SK-N-SH treated with all-trans-retinoic acid at 6 μM for 48 hours (cell line): ENCODE results near the gene RERG.

ENCODE experiments used
- ATAC-seq: fragments of 200-7000 bp; cut with Tn5 transposase; 3 replicates; pipeline ENCODE4 v1.9.1; 2020; ENCODE audit warnings: mild to moderate bottlenecking, moderate library complexity
- BACH2 ChIP-seq: fragments of 250-450 bp; sonication (Bioruptor Pico); IDR thresholded peaks from 2 replicates; pipeline ENCODE4 v1.9.0; 2021; ENCODE audit warnings: mild to moderate bottlenecking, borderline replicate concordance
- CSDC2 ChIP-seq: fragments of 250-450 bp; sonication (Bioruptor Pico); IDR thresholded peaks from 2 replicates; pipeline ENCODE4 v1.5.0; 2020; ENCODE audit warnings: mild to moderate bottlenecking, moderate library complexity
- ESRRG ChIP-seq: fragments of 250-450 bp; sonication (Bioruptor Pico); IDR thresholded peaks from 2 replicates; pipeline ENCODE4 v1.6.1; 2021; ENCODE audit warnings: mild to moderate bottlenecking
- ISL1 ChIP-seq: fragments of 250-450 bp; sonication (Bioruptor Pico); IDR thresholded peaks from 2 replicates; pipeline ENCODE4 v2.1.2; 2022; ENCODE audit warnings: mild to moderate bottlenecking, moderate library complexity
- OSR1 ChIP-seq: fragments of 250-450 bp; sonication (Bioruptor Pico); IDR thresholded peaks from 2 replicates; pipeline ENCODE4 v1.8.0; 2022; ENCODE audit warnings: moderate library complexity, mild to moderate bottlenecking, inconsistent platforms
- PPARA ChIP-seq: fragments of 250-450 bp; sonication (Bioruptor Pico); IDR thresholded peaks from 2 replicates; pipeline ENCODE4 v1.5.0; 2020; ENCODE audit warnings: mild to moderate bottlenecking, borderline replicate concordance
- RARB ChIP-seq: fragments of 250-450 bp; sonication (Bioruptor Pico); IDR thresholded peaks from 2 replicates; pipeline ENCODE4 v1.8.0; 2021; ENCODE audit warnings: mild to moderate bottlenecking, moderate library complexity
- SNAI2 ChIP-seq: fragments of 250-450 bp; sonication (Bioruptor Pico); IDR thresholded peaks from 2 replicates; pipeline ENCODE4 v1.5.0; 2020; ENCODE audit warnings: mild to moderate bottlenecking, moderate library complexity
- TCF4 ChIP-seq: fragments of 250-450 bp; sonication (Bioruptor Pico); IDR thresholded peaks from 2 replicates; pipeline ENCODE4 v1.8.0; 2021; ENCODE audit warnings: mild to moderate bottlenecking, moderate library complexity, borderline replicate concordance
- TOX ChIP-seq: fragments of 250-450 bp; sonication (Bioruptor Pico); IDR thresholded peaks from 2 replicates; pipeline ENCODE4 v1.8.0; 2021; ENCODE audit warnings: mild to moderate bottlenecking, moderate library complexity, borderline replicate concordance
- ZC3H10 ChIP-seq: fragments of 250-450 bp; sonication (Bioruptor Pico); IDR thresholded peaks from 2 replicates; pipeline ENCODE4 v1.5.1; 2021; ENCODE audit warnings: mild to moderate bottlenecking, moderate library complexity
- ZFP3 ChIP-seq: fragments of 250-450 bp; sonication (Bioruptor Pico); IDR thresholded peaks from 2 replicates; pipeline ENCODE4 v1.5.0; 2020; ENCODE audit warnings: mild to moderate bottlenecking, moderate library complexity
- ZFP30 ChIP-seq: fragments of 450-650 bp; formaldehyde crosslinking; IDR thresholded peaks from 2 replicates; pipeline ENCODE4 v1.5.0; 2022; ENCODE audit warnings: mild to moderate bottlenecking, moderate library complexity
- ZNF565 ChIP-seq: fragments of 450-650 bp; formaldehyde crosslinking; conservative IDR thresholded peaks from 2 replicates; pipeline ENCODE4 v1.5.0; 2020; ENCODE audit warnings: low read depth, mild to moderate bottlenecking, moderate library complexity
- ZNF70 ChIP-seq: fragments of 450-650 bp; formaldehyde crosslinking; IDR thresholded peaks from 2 replicates; pipeline ENCODE4 v1.5.0; 2020; ENCODE audit warnings: mild to moderate bottlenecking, moderate library complexity
- ZNF8 ChIP-seq: fragments of 450-650 bp; formaldehyde crosslinking; IDR thresholded peaks from 2 replicates; pipeline ENCODE4 v1.5.0; 2020; ENCODE audit warnings: mild to moderate bottlenecking, moderate library complexity
- TF ChIP-seq, protein P1 (sequence below): fragments of 250-450 bp; sonication (Bioruptor Pico); IDR thresholded peaks from 2 replicates; pipeline ENCODE4 v1.8.0; 2020; ENCODE audit warnings: mild to moderate bottlenecking, moderate library complexity, borderline replicate concordance
- TF ChIP-seq, protein P2 (sequence below): fragments of 250-450 bp; sonication (Bioruptor Pico); IDR thresholded peaks from 2 replicates; pipeline ENCODE4 v1.5.1; 2021; ENCODE audit warnings: mild to moderate bottlenecking, moderate library complexity
- TF ChIP-seq, protein P3 (sequence below): fragments of 250-450 bp; sonication (Bioruptor Pico); IDR thresholded peaks from 2 replicates; pipeline ENCODE4 v1.5.0; 2020; ENCODE audit warnings: mild to moderate bottlenecking, moderate library complexity
- TF ChIP-seq, protein P4 (sequence below): fragments of 250-450 bp; sonication (Bioruptor Pico); IDR thresholded peaks from 2 replicates; pipeline ENCODE4 v1.5.1; 2020; ENCODE audit warnings: low read depth, mild to moderate bottlenecking, moderate library complexity

RERG gene

DNA sequence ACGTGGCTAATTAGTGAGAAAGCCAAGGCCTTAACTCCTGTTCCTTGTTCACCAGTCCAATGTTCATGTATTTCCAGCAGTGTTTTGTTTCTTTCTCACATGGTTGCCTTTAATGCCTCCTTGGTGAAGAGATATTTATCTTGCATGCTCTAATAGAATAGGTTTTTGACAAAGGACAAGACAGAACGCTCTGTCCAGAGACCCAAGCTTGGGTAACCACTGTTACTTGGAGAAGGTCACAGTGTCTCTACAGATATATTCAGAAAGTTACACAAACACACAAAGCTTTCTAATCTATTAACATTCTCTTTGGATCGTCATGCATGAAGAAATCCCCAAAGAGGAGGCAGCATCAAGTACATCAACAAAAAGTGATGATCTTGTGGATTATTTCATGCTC is 33.1 kb downstream of the RERG start:
- TF ChIP-seq, protein P1, sequence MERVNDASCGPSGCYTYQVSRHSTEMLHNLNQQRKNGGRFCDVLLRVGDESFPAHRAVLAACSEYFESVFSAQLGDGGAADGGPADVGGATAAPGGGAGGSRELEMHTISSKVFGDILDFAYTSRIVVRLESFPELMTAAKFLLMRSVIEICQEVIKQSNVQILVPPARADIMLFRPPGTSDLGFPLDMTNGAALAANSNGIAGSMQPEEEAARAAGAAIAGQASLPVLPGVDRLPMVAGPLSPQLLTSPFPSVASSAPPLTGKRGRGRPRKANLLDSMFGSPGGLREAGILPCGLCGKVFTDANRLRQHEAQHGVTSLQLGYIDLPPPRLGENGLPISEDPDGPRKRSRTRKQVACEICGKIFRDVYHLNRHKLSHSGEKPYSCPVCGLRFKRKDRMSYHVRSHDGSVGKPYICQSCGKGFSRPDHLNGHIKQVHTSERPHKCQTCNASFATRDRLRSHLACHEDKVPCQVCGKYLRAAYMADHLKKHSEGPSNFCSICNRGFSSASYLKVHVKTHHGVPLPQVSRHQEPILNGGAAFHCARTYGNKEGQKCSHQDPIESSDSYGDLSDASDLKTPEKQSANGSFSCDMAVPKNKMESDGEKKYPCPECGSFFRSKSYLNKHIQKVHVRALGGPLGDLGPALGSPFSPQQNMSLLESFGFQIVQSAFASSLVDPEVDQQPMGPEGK (CRISPR knock-in tag): no peak
- no peak for TF ChIP-seq TCF4
- TF ChIP-seq, all 23 proteins: peak for 0
- no peak for ATAC-seq

DNA sequence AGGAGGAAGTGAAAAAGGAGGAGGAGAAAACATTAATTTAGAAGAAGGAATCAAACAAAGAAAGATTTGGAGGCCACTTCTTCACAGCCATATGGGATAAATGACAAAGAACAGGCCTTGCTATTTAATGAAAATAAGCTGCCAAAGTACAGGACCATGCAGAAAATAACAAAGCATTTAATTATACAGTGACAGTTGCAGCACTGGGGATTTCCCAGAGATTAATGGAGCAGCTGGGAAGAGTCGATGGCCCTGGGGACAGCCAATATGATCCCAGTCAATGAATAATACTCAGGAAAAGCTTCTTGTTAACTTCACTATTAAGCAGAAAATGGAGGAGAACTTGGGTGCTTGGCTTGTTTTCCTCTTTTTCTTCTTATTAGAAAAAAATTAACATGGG is 34.6 kb downstream of the RERG start:
- ATAC-seq: no peak
- TF ChIP-seq TCF4 (peak; percentile 65), ZFP3 (CRISPR knock-in tag) (no peak)

DNA sequence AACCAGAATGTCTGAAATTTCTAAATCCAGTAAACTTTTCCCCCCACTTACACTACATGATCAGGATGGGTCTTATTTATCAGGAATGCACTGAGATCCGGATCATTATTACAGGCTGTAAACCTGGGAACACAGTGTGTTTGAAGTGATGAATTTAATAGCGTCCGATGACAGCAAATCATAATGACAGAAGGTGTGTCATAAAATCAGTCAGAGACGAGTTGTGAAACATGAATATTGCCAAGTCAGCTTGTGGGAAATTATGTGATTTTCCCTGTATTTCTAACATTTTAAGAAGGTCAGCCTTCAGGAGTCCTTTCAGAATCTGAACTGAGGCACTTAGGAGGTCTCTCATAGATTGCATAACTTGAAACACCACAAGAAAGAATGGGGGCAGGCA is 36.7 kb downstream of the RERG start:
- TF ChIP-seq, protein P1 (CRISPR knock-in tag): no peak
- TF ChIP-seq SNAI2 (CRISPR knock-in tag): no peak
- no peak for TF ChIP-seq ESRRG (CRISPR knock-in tag)
- TF ChIP-seq, protein P2, sequence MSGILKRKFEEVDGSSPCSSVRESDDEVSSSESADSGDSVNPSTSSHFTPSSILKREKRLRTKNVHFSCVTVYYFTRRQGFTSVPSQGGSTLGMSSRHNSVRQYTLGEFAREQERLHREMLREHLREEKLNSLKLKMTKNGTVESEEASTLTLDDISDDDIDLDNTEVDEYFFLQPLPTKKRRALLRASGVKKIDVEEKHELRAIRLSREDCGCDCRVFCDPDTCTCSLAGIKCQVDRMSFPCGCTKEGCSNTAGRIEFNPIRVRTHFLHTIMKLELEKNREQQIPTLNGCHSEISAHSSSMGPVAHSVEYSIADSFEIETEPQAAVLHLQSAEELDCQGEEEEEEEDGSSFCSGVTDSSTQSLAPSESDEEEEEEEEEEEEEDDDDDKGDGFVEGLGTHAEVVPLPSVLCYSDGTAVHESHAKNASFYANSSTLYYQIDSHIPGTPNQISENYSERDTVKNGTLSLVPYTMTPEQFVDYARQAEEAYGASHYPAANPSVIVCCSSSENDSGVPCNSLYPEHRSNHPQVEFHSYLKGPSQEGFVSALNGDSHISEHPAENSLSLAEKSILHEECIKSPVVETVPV (CRISPR knock-in tag): no peak
- TF ChIP-seq ZNF70 (CRISPR knock-in tag): no peak
- TF ChIP-seq OSR1: no peak
- TF ChIP-seq, protein P3, sequence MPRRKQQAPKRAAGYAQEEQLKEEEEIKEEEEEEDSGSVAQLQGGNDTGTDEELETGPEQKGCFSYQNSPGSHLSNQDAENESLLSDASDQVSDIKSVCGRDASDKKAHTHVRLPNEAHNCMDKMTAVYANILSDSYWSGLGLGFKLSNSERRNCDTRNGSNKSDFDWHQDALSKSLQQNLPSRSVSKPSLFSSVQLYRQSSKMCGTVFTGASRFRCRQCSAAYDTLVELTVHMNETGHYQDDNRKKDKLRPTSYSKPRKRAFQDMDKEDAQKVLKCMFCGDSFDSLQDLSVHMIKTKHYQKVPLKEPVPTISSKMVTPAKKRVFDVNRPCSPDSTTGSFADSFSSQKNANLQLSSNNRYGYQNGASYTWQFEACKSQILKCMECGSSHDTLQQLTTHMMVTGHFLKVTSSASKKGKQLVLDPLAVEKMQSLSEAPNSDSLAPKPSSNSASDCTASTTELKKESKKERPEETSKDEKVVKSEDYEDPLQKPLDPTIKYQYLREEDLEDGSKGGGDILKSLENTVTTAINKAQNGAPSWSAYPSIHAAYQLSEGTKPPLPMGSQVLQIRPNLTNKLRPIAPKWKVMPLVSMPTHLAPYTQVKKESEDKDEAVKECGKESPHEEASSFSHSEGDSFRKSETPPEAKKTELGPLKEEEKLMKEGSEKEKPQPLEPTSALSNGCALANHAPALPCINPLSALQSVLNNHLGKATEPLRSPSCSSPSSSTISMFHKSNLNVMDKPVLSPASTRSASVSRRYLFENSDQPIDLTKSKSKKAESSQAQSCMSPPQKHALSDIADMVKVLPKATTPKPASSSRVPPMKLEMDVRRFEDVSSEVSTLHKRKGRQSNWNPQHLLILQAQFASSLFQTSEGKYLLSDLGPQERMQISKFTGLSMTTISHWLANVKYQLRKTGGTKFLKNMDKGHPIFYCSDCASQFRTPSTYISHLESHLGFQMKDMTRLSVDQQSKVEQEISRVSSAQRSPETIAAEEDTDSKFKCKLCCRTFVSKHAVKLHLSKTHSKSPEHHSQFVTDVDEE (CRISPR knock-in tag): no peak
- no peak for TF ChIP-seq BACH2 (CRISPR knock-in tag)
- TF ChIP-seq, protein P4, sequence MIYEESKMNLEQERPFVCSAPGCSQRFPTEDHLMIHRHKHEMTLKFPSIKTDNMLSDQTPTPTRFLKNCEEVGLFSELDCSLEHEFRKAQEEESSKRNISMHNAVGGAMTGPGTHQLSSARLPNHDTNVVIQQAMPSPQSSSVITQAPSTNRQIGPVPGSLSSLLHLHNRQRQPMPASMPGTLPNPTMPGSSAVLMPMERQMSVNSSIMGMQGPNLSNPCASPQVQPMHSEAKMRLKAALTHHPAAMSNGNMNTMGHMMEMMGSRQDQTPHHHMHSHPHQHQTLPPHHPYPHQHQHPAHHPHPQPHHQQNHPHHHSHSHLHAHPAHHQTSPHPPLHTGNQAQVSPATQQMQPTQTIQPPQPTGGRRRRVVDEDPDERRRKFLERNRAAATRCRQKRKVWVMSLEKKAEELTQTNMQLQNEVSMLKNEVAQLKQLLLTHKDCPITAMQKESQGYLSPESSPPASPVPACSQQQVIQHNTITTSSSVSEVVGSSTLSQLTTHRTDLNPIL (CRISPR knock-in tag): no peak
- no peak for TF ChIP-seq ZFP3 (CRISPR knock-in tag)
- no peak for TF ChIP-seq RARB (CRISPR knock-in tag)
- TF ChIP-seq ISL1: no peak
- no peak for TF ChIP-seq CSDC2
- no peak for TF ChIP-seq PPARA (CRISPR knock-in tag)
- no peak for TF ChIP-seq ZC3H10 (CRISPR knock-in tag)
- TF ChIP-seq TOX: no peak
- no peak for TF ChIP-seq ZFP30 (CRISPR knock-in tag)
- ATAC-seq: no peak

DNA sequence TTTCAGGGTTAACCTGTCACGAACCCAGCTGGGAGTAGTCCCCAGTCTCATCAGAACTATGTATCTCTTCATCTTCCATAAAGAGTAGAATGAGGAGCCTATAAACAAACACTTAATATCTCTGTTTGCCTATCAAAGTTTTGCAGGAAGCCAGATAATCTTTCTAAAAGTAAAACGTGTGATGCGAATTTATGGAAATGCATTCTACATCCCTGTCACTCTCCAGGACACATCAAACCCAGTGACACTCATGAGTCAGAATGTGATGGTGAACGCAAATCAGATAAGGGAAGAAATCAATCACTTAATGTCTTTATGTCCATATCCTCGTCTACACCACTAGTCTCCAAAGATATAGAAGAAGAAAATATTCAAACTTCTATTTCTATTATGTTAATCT is 37.4 kb downstream of the RERG start:
- ATAC-seq: no peak
- TF ChIP-seq, protein P2 (CRISPR knock-in tag): no peak
- TF ChIP-seq ZNF8 (CRISPR knock-in tag): no peak
- no peak for TF ChIP-seq TOX
- TF ChIP-seq SNAI2 (CRISPR knock-in tag): no peak
- TF ChIP-seq, protein P4 (CRISPR knock-in tag): no peak
- no peak for TF ChIP-seq PPARA (CRISPR knock-in tag)
- no peak for TF ChIP-seq ZNF565
- no peak for TF ChIP-seq CSDC2
- TF ChIP-seq ZFP3 (CRISPR knock-in tag): no peak
- TF ChIP-seq ZNF70 (CRISPR knock-in tag): no peak
